Astrocyte (in vitro differentiated cells and primary cell): Measurements from ENCODE around the gene ENTPD2. TPM values are rescaled to one million over a fixed set of nuclear protein-coding genes. Genes with fewer than 3 reads are reported as not detected.

ENCODE experiments used
- DNase-seq: peaks from one replicate; pipeline ENCODE4 v3.0.0-alpha.2; 2010; ENCODE audit warnings: low read depth
- FAIRE-seq: peaks from 2 replicates; lab custom pipeline; 2011; peaks lifted over from hg19 to GRCh38; lab: Jason Lieb, UNC
- H2AFZ ChIP-seq: 2 replicates; pipeline ENCODE4 v1.6.0; 2012; ENCODE audit warnings: low read depth, low read length, inconsistent platforms
- H3K27ac ChIP-seq: 2 replicates; pipeline ENCODE4 v1.5.1; 2011; ENCODE audit warnings: low read depth, low read length, inconsistent platforms
- H3K27me3 ChIP-seq: 2 replicates; pipeline ENCODE4 v1.6.0; 2011; ENCODE audit warnings: low read length, inconsistent platforms; ENCODE audit not compliant: insufficient read depth
- H3K36me3 ChIP-seq: 2 replicates; pipeline ENCODE4 v1.5.1; 2011; ENCODE audit warnings: low read length, inconsistent platforms; ENCODE audit not compliant: insufficient read depth
- H3K4me1 ChIP-seq: 2 replicates; pipeline ENCODE4 v1.5.1; 2011; ENCODE audit warnings: low read length, inconsistent platforms; ENCODE audit not compliant: insufficient read depth
- H3K4me2 ChIP-seq: 2 replicates; pipeline ENCODE4 v1.6.0; 2012; ENCODE audit warnings: low read length, inconsistent platforms
- H3K4me3 ChIP-seq: 2 replicates; pipeline ENCODE4 v1.5.1; 2011; ENCODE audit warnings: low read depth, mild to moderate bottlenecking, low read length, inconsistent platforms; ENCODE audit not compliant: insufficient read depth
- H3K79me2 ChIP-seq: 2 replicates; pipeline ENCODE4 v1.6.0; 2012; ENCODE audit warnings: mild to moderate bottlenecking, low read length, inconsistent platforms; ENCODE audit not compliant: insufficient read depth
- H3K9ac ChIP-seq: 2 replicates; pipeline ENCODE4 v1.6.0; 2012; ENCODE audit warnings: mild to moderate bottlenecking, low read length, inconsistent platforms
- H3K9me3 ChIP-seq: 2 replicates; pipeline ENCODE4 v1.5.1; 2012; ENCODE audit warnings: low read depth, mild to moderate bottlenecking, low read length, inconsistent platforms; ENCODE audit not compliant: insufficient read depth
- H4K20me1 ChIP-seq: 2 replicates; pipeline ENCODE4 v1.6.0; 2012; ENCODE audit warnings: low read length, inconsistent platforms; ENCODE audit not compliant: insufficient read depth
- H3K27ac Mint-ChIP-seq: one replicate; pipeline ENCODE4 v1.8.0; 2021; ENCODE audit warnings: mild to moderate bottlenecking, mixed read lengths; ENCODE audit not compliant: unreplicated experiment
- H3K27me3 Mint-ChIP-seq: one replicate; pipeline ENCODE4 v1.8.0; 2021; ENCODE audit warnings: low read depth, mixed read lengths; ENCODE audit not compliant: unreplicated experiment
- H3K36me3 Mint-ChIP-seq: one replicate; pipeline ENCODE4 v1.8.0; 2021; ENCODE audit warnings: low read depth, mixed read lengths; ENCODE audit not compliant: unreplicated experiment
- H3K4me1 Mint-ChIP-seq: one replicate; pipeline ENCODE4 v1.8.0; 2021; ENCODE audit warnings: low read depth, mixed read lengths; ENCODE audit not compliant: unreplicated experiment
- H3K4me3 Mint-ChIP-seq: one replicate; pipeline ENCODE4 v1.8.0; 2021; ENCODE audit warnings: mild to moderate bottlenecking, moderate library complexity, mixed read lengths; ENCODE audit not compliant: unreplicated experiment
- H3K9me3 Mint-ChIP-seq: one replicate; pipeline ENCODE4 v1.8.0; 2021; ENCODE audit warnings: mild to moderate bottlenecking, mixed read lengths; ENCODE audit not compliant: unreplicated experiment
- EZH2 ChIP-seq: IDR thresholded peaks from 2 replicates; pipeline ENCODE4 v1.6.1; 2012; ENCODE audit warnings: mild to moderate bottlenecking, low read length, inconsistent platforms; ENCODE audit not compliant: insufficient read depth
- total RNA-seq: library from RNA; stranded (reverse); gene quantifications from 2 replicates; pipeline ENCODE4 v1.2.1, GENCODE V29; 2021
- TF ChIP-seq, protein P1 (sequence below): IDR thresholded peaks from 2 replicates; pipeline ENCODE4 v1.5.1; 2011; ENCODE audit warnings: low read depth, mild to moderate bottlenecking, inconsistent platforms, low read length, moderate library complexity; ENCODE audit not compliant: insufficient read depth

The ENTPD2 gene
- total RNA-seq, 1 donor from 2014 or later: 0.14 TPM

DNA sequence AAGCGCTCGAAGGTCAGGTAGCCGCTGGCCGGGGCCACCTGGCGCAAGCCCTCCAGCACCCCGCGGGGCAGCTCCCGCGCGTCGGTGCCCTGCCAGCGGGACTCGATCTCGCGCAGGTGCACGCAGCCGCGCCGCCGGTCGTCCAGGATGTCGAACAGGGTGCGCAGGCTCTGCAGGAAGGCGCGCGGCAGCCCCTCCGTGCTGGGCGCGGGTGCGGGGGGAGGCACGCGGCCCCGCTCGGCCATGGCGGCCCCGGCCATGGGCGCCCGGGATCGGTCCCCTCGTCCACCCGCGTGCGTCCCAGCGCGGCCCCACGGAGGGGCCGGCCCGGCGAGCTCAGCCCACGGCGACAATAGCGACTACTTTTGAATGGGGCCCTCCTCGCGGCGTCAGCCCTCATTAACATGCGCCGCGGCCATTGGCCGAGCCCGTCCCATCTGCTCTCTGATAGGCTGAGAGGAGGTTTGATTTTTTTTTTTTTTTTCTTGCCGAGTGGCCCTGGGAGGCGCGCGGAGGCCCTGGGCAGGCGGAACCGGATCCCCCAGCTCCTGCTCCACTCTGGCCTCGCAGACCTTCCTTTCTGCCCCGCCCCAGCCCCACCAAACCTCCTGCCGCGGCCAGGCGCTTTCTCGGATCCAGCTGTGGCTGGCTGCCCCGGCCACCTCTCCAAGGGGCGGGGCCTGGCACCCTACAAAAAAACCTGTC, 16.5 kb upstream of the ENTPD2 start, which contains the start of gene SAPCD2:
Gene SAPCD2 (minus strand): TSS at position 357 of the 705 bp plus-strand sequence. CDS start 97 bp downstream, at position 260.
- H3K36me3 ChIP-seq: no peaks in the 10 kb centered on the region
- H3K4me3 ChIP-seq: peak within 1 kb of the TSS; percentile 61
- H3K4me2 ChIP-seq: peak within 1 kb of the TSS; percentile 86
- Mint-ChIP-seq H3K4me1 (no peaks in the 10 kb centered on the region), H3K36me3 (peaks cover 3% of the 10 kb centered on the region), H3K9me3 (no peaks in the 10 kb centered on the region), H3K27me3 (peaks cover 26% of the 10 kb centered on the region), H3K27ac (no peak within 1 kb of the TSS), H3K4me3 (peak within 1 kb of the TSS; percentile 71)
- H3K79me2 ChIP-seq: no peaks in the 10 kb centered on the region
- no peak within 1 kb of the TSS for H3K27ac ChIP-seq
- DNase-seq (peak; percentile 73), FAIRE-seq (no peak)
- TF ChIP-seq, protein P1, sequence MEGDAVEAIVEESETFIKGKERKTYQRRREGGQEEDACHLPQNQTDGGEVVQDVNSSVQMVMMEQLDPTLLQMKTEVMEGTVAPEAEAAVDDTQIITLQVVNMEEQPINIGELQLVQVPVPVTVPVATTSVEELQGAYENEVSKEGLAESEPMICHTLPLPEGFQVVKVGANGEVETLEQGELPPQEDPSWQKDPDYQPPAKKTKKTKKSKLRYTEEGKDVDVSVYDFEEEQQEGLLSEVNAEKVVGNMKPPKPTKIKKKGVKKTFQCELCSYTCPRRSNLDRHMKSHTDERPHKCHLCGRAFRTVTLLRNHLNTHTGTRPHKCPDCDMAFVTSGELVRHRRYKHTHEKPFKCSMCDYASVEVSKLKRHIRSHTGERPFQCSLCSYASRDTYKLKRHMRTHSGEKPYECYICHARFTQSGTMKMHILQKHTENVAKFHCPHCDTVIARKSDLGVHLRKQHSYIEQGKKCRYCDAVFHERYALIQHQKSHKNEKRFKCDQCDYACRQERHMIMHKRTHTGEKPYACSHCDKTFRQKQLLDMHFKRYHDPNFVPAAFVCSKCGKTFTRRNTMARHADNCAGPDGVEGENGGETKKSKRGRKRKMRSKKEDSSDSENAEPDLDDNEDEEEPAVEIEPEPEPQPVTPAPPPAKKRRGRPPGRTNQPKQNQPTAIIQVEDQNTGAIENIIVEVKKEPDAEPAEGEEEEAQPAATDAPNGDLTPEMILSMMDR: no peak
- no peak for TF ChIP-seq EZH2
- H2AFZ ChIP-seq: peak within 1 kb of the TSS; percentile 75
- H3K9ac ChIP-seq: peak within 1 kb of the TSS; percentile 27
- H3K27me3 ChIP-seq: no peaks in the 10 kb centered on the region
- no peaks in the 10 kb centered on the region for H3K9me3 ChIP-seq
- peaks cover 14% of the 10 kb centered on the region for H4K20me1 ChIP-seq
- H3K4me1 ChIP-seq: peaks cover 9% of the 10 kb centered on the region

DNA sequence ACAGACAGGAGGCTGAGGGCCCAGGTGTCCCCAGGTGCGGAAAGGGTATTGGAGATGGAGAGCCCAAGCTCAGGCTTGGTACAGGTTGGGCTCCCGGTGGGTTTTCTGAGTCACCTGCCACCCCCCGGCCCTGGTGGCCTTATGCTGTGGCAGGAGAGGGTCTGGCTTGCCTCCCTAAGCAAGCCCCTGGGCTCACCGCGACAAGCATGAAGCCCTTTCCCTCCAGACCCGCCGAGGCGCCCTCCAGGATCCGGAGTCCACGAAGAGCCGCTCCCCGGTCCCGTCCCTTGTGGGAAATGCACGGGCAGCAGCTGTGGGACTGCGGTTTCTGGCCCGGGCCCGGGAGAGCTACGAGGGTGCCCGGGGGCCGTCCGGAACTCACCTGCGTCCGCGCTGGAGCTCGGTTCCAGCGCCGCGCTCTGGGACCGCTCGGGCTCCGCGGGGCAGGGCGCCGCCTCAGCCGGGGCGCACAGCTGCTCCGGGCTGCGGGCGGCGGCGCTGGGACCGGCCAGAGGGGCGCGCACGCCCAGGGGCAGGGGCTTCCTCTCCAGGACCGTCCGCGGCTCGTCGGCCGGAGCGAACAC, 15.7 kb upstream of the ENTPD2 start:
- DNase-seq (no peak), FAIRE-seq (no peak)
- Mint-ChIP-seq H3K4me3 (no peak overlapping the region), H3K9me3 (no peaks in the 10 kb centered on the region), H3K36me3 (peaks cover 3% of the 10 kb centered on the region), H3K27ac (no peak overlapping the region), H3K4me1 (no peaks in the 10 kb centered on the region), H3K27me3 (peaks cover 19% of the 10 kb centered on the region)
- Histone ChIP-seq H3K9ac (no peak overlapping the region), H3K4me3 (peak overlapping the region; percentile 61), H2AFZ (no peak overlapping the region), H3K36me3 (no peaks in the 10 kb centered on the region), H3K9me3 (no peaks in the 10 kb centered on the region), H3K27me3 (no peaks in the 10 kb centered on the region), H4K20me1 (peaks cover 14% of the 10 kb centered on the region), H3K79me2 (no peaks in the 10 kb centered on the region), H3K4me2 (peak overlapping the region; percentile 86), H3K27ac (no peak overlapping the region), H3K4me1 (peaks cover 9% of the 10 kb centered on the region)
- TF ChIP-seq, protein P1: no peak
- TF ChIP-seq EZH2: no peak
